Epidermal melanocyte (primary cell): ENCODE measurements around the gene DEPDC7.
"Not testable (repeated sequence)": the region's sequence is repeated elsewhere in the genome, so short reads cannot be mapped to it uniquely, and the experiment has no call there.

ENCODE experiments used
- DNase-seq: peaks from one replicate; pipeline ENCODE4 v3.0.0; 2011; ENCODE audit warnings: low spot score; ENCODE audit not compliant: insufficient read length

Gene DEPDC7

GRCh38 chr11:33015621-33016551 lies at the start of gene DEPDC7:
Gene DEPDC7 (plus strand): TSS chr11:33015878. CDS start chr11:33015956, 78 bp downstream.
- DNase-seq, result peak; percentile 79

- DNase-seq, result no peak
Observed at GRCh38 chr11:32968541-32968940, 47.1 kb upstream of the DEPDC7 start.

DNA sequence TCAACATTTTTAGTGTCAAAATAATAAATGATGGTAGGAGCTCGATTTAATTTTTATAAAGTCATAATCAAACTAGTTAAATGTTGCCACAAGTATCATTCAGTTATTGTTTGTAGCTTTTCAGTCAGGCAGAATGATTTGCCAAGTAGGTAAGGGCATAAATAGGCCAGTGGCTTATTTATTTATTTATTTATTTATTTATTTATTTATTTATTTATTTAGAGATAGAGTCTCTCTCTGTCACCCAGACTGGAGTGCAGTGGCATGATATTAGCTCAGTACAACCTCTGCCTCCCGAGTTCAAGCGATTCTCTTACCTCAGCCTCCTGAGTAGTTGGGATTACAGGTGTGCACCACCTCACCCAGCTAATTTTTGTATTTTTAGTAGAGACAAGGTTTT lies 43.4 kb upstream of the DEPDC7 start:
- DNase-seq, result not testable (repeated sequence)

DNA sequence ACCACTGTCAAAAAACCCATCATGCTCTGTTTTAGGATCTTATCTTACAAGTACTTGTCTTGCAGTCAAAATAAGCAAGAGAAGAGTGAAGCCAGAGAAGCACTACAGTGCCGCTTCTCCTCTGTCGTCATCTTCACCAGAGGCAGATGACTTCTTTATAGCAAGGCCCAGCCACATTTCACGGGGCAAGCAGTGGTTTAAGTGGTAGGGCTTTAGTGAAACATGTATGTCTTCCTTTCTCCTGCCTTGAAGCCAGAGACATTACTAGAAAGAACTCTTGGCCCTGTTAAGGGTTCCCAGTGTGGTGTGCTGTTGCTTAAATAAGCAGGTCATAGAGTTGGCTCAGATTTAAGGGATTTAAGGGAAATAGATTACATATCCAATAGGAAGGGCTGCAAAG lies 42.9 kb upstream of the DEPDC7 start:
- no peak for DNase-seq

DNA sequence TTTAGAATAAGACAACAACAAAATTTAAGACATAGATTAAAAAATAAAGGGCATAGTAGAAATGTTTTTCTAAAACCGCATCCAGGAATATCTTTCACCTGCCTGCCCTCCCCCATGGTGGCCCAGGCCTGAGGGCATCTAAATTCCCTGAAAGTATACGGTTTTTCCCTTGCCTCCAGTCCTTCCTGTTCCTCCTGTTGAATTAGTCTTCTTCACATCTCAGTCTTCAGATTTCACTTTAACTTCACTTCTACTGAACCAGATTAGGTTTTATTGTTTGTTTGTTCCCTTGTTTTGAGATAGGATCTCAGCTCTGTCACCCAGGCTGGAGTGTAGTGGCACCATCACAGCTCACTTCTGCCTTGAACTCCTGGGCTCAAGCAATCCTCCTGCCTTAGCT lies 33.1 kb upstream of the DEPDC7 start:
- DNase-seq, result no peak

- no peak for DNase-seq
Observed at GRCh38 chr11:32983506-32983905, 32.2 kb upstream of the DEPDC7 start.

- no peak for DNase-seq
Observed at GRCh38 chr11:32985600-32985999, 30.1 kb upstream of the DEPDC7 start.

DNA sequence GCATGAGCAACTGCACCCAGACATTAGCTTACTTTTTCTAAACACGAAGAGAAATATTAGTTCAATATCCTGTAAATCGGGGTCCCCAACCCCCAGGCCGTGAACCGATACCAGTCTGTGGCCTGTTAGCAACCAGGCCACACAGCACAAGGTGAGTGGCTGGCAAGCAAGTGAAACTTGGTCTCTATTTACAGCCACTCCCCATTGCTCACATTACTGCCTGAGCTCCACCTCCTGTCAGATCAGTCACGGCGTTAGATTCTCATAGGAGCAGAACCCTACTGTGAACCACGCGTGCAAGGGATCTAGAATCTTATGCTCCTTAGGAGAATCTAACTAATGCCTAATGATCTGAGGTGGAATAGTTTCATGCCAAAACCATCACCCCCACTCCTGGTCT lies 27.8 kb upstream of the DEPDC7 start:
- DNase-seq, result no peak

GRCh38 chr11:32990481-32990880 lies 25.2 kb upstream of the DEPDC7 start:
- no peak for DNase-seq

DNA sequence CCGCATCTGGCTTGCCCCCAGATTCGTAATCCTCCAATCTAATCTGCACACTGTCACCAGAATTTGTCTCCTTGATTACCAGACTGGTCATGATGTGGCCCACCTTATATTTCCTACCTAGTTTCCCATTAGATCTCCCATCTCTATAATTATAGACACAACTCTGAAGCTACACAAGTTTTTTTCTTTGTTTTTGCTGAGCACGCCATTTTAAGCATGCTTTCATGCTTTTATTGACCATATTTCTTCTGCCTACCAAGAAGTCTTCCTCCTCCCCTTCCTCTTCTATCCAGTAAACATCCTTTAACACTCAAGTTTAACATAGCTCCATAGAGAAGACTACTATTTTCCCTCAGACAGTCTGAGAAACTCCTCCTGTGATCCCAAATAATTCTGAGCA lies 24.3 kb upstream of the DEPDC7 start:
- no peak for DNase-seq

DNA sequence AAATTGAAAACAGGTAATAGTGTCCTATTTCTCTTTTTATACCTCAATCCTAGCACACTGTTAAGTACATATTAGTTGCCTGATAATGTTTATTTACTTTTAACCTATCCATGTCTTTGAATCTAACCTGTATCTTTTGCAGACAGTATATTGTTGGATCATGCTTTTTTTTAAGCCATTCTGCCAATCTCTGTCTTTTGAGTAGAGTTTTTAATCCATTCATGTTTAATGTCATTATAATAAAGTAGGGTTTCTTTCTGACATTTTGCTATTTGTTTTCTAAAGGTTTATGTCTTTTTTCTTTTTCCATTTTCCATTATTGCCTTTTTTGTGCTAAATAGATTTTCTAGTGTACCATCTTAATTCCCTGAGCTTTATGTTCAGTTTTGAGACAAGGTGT lies 23.8 kb upstream of the DEPDC7 start:
- no peak for DNase-seq

DNA sequence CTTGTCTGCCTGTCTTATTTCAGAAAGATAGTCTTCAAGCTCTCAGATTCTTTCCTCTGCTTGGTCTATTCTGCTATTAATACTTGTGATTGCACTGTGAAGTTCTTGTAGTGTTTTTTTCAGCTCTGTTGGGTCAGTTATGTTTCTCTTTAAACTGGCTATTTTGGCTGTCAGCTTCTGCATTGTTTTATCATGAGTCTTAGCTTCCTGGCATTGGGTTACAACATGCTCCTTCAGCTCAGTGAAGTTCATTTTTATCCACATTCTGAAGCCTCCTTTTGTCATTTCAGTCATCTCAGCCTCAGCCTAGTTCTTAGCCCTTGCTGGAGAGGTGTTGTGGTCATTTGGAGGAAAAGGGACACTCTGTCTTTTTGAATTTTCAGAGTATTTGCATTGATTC lies 15.5 kb upstream of the DEPDC7 start:
- DNase-seq, result no peak

DNA sequence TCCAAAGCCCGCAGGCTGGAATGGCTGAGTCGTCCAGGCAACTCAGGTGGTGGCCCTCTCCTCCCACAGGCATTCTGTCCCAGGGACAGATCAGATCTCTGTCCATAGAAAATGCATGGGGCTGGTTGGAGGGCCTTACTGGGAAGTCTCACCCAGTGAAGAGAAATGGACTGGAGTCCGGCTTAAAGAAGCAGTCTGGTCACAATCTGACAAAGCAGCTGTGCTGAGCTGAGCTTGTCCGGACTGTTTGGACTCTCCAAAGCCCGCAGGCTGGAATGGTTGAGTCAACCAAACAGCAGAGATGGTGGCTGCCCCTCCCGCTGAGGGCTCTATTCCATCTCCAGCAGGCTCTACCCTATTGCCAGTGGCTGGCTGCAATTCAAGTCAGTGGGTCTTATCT lies 14.4 kb upstream of the DEPDC7 start:
- no peak for DNase-seq

GRCh38 chr11:33001751-33002542 lies 13.7 kb upstream of the DEPDC7 start:
- no peak for DNase-seq

- DNase-seq, result no peak
Observed at GRCh38 chr11:33005175-33005574, 10.5 kb upstream of the DEPDC7 start.

- no peak for DNase-seq
Observed at GRCh38 chr11:33006010-33006409, 9.7 kb upstream of the DEPDC7 start.

- DNase-seq, result no peak
Observed at GRCh38 chr11:33013755-33014154, 1.9 kb upstream of the DEPDC7 start.

DNA sequence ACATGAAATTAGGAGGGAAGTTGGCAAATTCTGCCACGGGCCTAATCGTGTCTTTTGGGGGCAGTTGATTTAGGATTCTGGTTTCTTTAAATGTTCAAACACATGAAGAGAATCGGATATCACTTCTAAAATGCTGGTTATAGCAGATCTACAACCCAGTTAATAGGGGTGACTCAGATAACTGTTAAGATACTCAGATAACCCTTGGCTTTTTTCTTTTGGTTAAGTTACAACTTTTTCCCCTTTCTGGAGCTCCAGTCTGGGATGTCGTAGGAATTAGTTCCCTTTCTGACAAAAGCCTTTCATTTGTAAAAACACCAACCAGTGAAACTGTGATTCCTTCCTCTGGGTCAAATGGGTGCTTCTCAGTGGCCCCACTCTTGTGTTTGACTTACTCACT lies 976 bp downstream of the DEPDC7 start:
- DNase-seq, result no peak

GRCh38 chr11:33017478-33017877 lies 1.8 kb downstream of the DEPDC7 start:
- no peak for DNase-seq

GRCh38 chr11:33017965-33018364 lies 2.3 kb downstream of the DEPDC7 start:
- DNase-seq, result no peak

GRCh38 chr11:33018840-33019239 lies 3.2 kb downstream of the DEPDC7 start:
- DNase-seq, result no peak

DNA sequence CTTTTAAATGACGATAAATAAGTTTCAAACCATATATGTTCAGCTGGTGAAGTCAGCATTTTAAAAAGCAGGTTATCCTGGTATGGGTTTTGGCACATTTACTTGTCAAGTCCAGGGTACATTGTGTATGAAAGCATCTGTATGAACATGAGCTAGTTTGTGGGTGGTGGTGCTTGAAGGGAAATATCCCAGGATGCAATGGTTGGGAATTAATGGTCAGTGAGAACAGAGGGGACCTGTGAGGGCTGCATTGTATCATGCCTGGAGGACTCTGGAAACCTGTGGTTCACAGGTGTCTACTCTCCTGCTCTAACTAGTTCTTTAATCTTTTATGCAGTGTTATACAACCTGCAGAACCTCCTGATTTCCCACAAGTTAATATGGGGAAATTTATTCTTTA lies 5.8 kb downstream of the DEPDC7 start:
- no peak for DNase-seq
